ENCODE data around the gene PTPN22.

Gene PTPN22

DNA sequence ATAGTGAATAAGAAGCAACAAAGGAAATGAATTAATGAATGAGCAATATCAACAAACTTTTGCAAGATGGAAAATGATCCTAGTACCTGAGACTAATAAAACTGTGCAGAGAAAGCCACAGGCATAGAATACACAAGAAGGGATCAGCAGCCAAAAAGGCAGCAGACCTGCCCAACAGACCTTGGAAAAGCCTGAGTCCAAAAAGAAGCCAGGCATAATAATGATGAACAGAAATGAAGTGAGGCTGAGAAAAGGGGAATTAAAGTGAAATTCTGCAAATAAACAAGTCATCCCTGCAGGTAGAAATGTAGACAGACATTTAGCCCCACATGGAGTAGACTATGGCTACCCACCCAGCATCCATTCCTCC, 101.9 kb downstream of the PTPN22 start:
- Histone ChIP-seq H3K36me3 (ENCODE audit: control insufficient read depth in 1 of 2, insufficient read depth in 2 of 2, low read length in 2 of 2) (peaks cover 21 to 23% of the 10 kb centered on the region in 2 donors), H3K4me3 (ENCODE audit: low read depth in 1 of 2, low read length in 2 of 2) (no peak overlapping the region), H3K27ac (ENCODE audit: low read length) (no peak overlapping the region), H3K27me3 (ENCODE audit: low read depth, low read length) (no peaks in the 10 kb centered on the region), H3K4me1 (ENCODE audit: control insufficient read depth in 1 of 2, insufficient read depth in 2 of 2, low read length in 2 of 2) (peaks cover 0 to 20% of the 10 kb centered on the region in 2 donors), H3K9me3 (ENCODE audit: control insufficient read depth in 1 of 2, low read length in 2 of 2) (no peaks in the 10 kb centered on the region)

DNA sequence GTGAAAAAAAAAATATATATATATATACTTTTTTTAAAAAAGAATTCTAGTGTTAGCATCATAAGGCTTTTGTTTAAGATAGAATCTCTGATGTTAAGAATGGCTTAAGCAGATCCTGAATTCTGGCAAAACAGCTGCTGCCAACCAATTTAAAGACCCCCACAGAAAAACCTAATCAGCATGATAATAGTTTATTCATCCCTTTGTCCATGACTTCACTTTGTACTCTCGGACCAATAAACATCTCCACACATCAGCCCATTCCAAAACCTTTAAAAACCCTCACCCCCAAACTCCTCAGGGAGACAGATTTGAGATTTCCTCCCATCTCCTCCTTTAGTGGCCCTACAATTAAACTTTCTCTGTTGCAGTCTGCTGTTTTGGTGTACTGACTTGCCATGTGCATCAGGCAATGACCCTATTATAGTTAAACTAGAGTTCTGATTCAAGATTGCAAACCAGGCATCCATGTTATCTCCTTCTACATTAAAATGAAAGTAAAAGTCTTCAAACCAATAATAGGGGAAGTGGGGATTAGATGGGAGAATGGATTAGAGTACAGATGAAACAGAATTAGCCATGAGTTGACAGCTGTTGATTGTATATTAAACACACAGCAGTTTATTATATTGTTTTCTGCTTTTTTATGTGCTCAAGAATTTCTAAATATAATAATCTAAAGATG, 102.5 kb downstream of the PTPN22 start:
- peaks cover 21 to 23% of the 10 kb centered on the region in 2 donors for H3K36me3 ChIP-seq (ENCODE audit: control insufficient read depth in 1 of 2, insufficient read depth in 2 of 2, low read length in 2 of 2)
- peaks cover 0 to 20% of the 10 kb centered on the region in 2 donors for H3K4me1 ChIP-seq (ENCODE audit: control insufficient read depth in 1 of 2, insufficient read depth in 2 of 2, low read length in 2 of 2)
- H3K27me3 ChIP-seq (ENCODE audit: low read depth, low read length) = no peaks in the 10 kb centered on the region
- H3K9me3 ChIP-seq (ENCODE audit: control insufficient read depth in 1 of 2, low read length in 2 of 2) = no peaks in the 10 kb centered on the region
- H3K4me3 ChIP-seq (ENCODE audit: low read depth in 1 of 2, low read length in 2 of 2) = no peak overlapping the region
- H3K27ac ChIP-seq (ENCODE audit: low read length) = no peak overlapping the region

DNA sequence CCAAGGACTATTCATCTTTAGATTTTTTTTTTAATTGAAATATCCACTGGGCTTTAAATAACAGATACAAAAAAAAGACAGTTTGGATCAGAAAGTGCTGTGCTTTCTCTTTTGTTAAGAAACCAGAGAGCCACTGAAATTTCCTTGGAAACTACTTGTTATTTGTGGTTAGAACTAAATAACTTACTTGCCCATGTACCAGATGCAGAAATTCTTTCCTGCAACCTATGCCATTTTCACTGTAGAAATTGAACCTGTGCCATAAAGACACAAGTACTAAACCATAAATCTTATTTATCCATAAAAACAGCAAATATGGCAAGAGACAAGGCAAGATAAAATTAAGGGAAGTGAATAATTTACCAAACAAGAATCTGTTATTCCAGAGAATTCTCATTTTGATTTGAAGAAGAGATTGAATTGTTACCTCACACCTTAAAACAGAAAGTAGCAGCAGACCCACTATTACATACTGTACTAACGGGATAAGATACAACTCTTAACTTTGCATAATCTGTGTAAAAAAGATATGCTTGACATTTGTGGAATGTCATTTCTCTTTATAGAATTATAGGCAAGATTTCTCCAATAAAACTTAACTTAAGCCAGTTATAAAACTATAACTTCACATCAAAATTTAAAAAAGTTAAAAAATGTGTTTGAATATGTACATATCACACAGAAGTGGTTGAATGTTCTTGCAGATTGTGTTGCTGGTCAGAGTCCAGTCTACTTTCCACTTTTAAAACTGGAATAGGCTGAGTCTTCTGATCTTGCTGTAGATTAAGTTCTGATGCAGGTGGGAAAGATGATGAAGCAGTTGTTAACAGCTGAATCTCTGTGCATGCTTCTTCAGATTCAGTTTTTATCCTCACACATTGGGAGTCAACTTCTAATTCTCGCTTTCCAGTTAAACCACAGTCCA, 105.9 kb downstream of the PTPN22 start:
- peaks cover 21 to 23% of the 10 kb centered on the region in 2 donors for H3K36me3 ChIP-seq (ENCODE audit: control insufficient read depth in 1 of 2, insufficient read depth in 2 of 2, low read length in 2 of 2)
- H3K9me3 ChIP-seq (ENCODE audit: control insufficient read depth in 1 of 2, low read length in 2 of 2) = no peaks in the 10 kb centered on the region
- H3K4me1 ChIP-seq (ENCODE audit: control insufficient read depth in 1 of 2, insufficient read depth in 2 of 2, low read length in 2 of 2) = peaks cover 0 to 17% of the 10 kb centered on the region in 2 donors
- H3K27ac ChIP-seq (ENCODE audit: low read length) = no peak overlapping the region
- H3K4me3 ChIP-seq (ENCODE audit: low read depth in 1 of 2, low read length in 2 of 2) = no peak overlapping the region
- no peaks in the 10 kb centered on the region for H3K27me3 ChIP-seq (ENCODE audit: low read depth, low read length)

Data from muscle layer of duodenum (tissue), 2 donors.